Neural progenitor cell (in vitro differentiated cells): Measurements from ENCODE around the gene HBQ1. TPM values are rescaled to one million over a fixed set of nuclear protein-coding genes. Genes with fewer than 3 reads are reported as not detected.

Experiments used
- DNase-seq: peaks from one replicate; pipeline ENCODE4 v3.0.0-alpha.2; 2016; ENCODE audit warnings: low spot score
- H2AFZ ChIP-seq: fragments of 200-600 bp; sonication (generic); replicated peaks from 2 replicates; pipeline ENCODE4 v1.6.1; 2016; ENCODE audit warnings: antibody characterized with exemption
- H3F3A ChIP-seq: fragments of 200-600 bp; sonication (generic); 2 replicates; pipeline ENCODE4 v1.6.1; 2016; ENCODE audit warnings: antibody characterized with exemption, low read depth
- H3K27ac ChIP-seq: fragments of 200-600 bp; sonication (generic); 2 replicates; pipeline ENCODE4 v1.5.1; 2016; ENCODE audit warnings: mild to moderate bottlenecking
- H3K27me3 ChIP-seq: fragments of 200-600 bp; sonication (generic); 2 replicates; pipeline ENCODE4 v1.6.1; 2016; ENCODE audit warnings: mild to moderate bottlenecking, moderate library complexity
- H3K36me3 ChIP-seq: fragments of 200-600 bp; sonication (generic); 2 replicates; pipeline ENCODE4 v1.5.1; 2016
- H3K4me1 ChIP-seq: fragments of 200-600 bp; sonication (generic); 2 replicates; pipeline ENCODE4 v1.6.1; 2016; ENCODE audit warnings: mixed run types
- H3K4me2 ChIP-seq: fragments of 200-600 bp; sonication (generic); 2 replicates; pipeline ENCODE4 v1.6.1; 2016
- H3K4me3 ChIP-seq: fragments of 200-600 bp; sonication (generic); 2 replicates; pipeline ENCODE4 v1.5.1; 2016
- H3K79me2 ChIP-seq: fragments of 200-600 bp; sonication (generic); 2 replicates; pipeline ENCODE4 v1.6.1; 2016; ENCODE audit warnings: low read depth
- H3K9ac ChIP-seq: fragments of 200-600 bp; sonication (generic); 2 replicates; pipeline ENCODE4 v1.6.1; 2016
- H3K9me3 ChIP-seq: fragments of 200-600 bp; sonication (generic); 2 replicates; pipeline ENCODE4 v1.5.1; 2016; ENCODE audit warnings: low read depth
- H4K20me1 ChIP-seq: fragments of 200-600 bp; sonication (generic); 2 replicates; pipeline ENCODE4 v1.6.1; 2016; ENCODE audit warnings: low read depth
- H3K27ac Mint-ChIP-seq: 3 replicates; pipeline ENCODE4 v1.8.0; 2021; ENCODE audit warnings: mixed read lengths
- H3K27me3 Mint-ChIP-seq: 2 replicates; pipeline ENCODE4 v1.8.0; 2022; ENCODE audit warnings: low read depth, mild to moderate bottlenecking, inconsistent platforms, moderate library complexity, mixed read lengths; ENCODE audit not compliant: insufficient read depth
- H3K36me3 Mint-ChIP-seq: 3 replicates; pipeline ENCODE4 v1.8.0; 2021; ENCODE audit warnings: mixed read lengths
- H3K4me1 Mint-ChIP-seq: 3 replicates; pipeline ENCODE4 v1.8.0; 2021; ENCODE audit warnings: mixed read lengths
- H3K4me3 Mint-ChIP-seq: 3 replicates; pipeline ENCODE4 v1.8.0; 2021; ENCODE audit warnings: mild to moderate bottlenecking, moderate library complexity, mixed read lengths
- H3K9me3 Mint-ChIP-seq: 3 replicates; pipeline ENCODE4 v1.8.0; 2020; ENCODE audit warnings: mixed read lengths
- EZH2 ChIP-seq: fragments of 200-600 bp; sonication (generic); IDR thresholded peaks from 2 replicates; pipeline ENCODE4 v1.6.1; 2017; ENCODE audit warnings: antibody characterized with exemption, mild to moderate bottlenecking, moderate library complexity
- EZH2phosphoT487 ChIP-seq: fragments of 200-600 bp; sonication (generic); IDR thresholded peaks from 2 replicates; pipeline ENCODE4 v1.6.1; 2017; ENCODE audit warnings: antibody characterized with exemption
- total RNA-seq: library from RNA; depleted of rRNA; stranded (reverse); fragments of >200 nt; gene quantifications from 2 replicates; pipeline ENCODE4 v1.2.3, GENCODE V29; 2015; ENCODE audit warnings: low replicate concordance
- TF ChIP-seq, protein P1 (sequence below): fragments of 200-600 bp; sonication (generic); IDR thresholded peaks from 2 replicates; pipeline ENCODE4 v1.5.1; 2017; ENCODE audit warnings: antibody characterized with exemption, mild to moderate bottlenecking

HBQ1 gene
- total RNA-seq, 1 donor from 2014 or later = not detected

DNA sequence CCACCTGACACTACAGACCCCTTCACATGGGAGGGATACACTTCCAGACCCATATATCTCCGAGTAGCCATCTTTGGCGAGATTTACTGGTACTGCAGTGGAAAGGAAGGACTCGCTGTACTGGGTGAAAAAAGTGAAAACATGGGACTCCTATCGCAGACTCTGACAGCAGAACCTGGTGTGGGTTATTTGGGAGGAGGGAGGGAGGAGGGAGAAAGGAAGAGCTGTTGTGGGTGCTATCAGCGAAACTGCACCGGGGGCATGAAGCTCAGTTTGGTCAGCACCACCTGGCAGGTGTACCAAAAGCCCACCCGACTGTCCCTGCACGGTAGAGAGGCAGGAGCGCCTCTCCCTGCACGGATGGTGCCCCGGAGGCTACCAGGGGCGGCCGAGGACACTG lies 5.0 kb downstream of the HBQ1 start:
- Histone ChIP-seq H3K4me3 (no peak overlapping the region), H4K20me1 (peaks cover 25% of the 10 kb centered on the region), H3K4me2 (no peak overlapping the region), H3K27ac (no peak overlapping the region), H3K4me1 (no peaks in the 10 kb centered on the region), H3K9me3 (no peaks in the 10 kb centered on the region), H3K9ac (no peak overlapping the region), H3K27me3 (peaks cover 12% of the 10 kb centered on the region), H2AFZ (no peak overlapping the region), H3K36me3 (no peaks in the 10 kb centered on the region), H3F3A (peaks cover 47% of the 10 kb centered on the region), H3K79me2 (no peaks in the 10 kb centered on the region)
- no peak for DNase-seq
- no peaks in the 10 kb centered on the region for H3K9me3 Mint-ChIP-seq
- peak overlapping the region; percentile 46 for H3K27ac Mint-ChIP-seq
- TF ChIP-seq, protein P1, sequence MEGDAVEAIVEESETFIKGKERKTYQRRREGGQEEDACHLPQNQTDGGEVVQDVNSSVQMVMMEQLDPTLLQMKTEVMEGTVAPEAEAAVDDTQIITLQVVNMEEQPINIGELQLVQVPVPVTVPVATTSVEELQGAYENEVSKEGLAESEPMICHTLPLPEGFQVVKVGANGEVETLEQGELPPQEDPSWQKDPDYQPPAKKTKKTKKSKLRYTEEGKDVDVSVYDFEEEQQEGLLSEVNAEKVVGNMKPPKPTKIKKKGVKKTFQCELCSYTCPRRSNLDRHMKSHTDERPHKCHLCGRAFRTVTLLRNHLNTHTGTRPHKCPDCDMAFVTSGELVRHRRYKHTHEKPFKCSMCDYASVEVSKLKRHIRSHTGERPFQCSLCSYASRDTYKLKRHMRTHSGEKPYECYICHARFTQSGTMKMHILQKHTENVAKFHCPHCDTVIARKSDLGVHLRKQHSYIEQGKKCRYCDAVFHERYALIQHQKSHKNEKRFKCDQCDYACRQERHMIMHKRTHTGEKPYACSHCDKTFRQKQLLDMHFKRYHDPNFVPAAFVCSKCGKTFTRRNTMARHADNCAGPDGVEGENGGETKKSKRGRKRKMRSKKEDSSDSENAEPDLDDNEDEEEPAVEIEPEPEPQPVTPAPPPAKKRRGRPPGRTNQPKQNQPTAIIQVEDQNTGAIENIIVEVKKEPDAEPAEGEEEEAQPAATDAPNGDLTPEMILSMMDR = no peak
- TF ChIP-seq EZH2 (no peak), EZH2phosphoT487 (no peak)
- H3K27me3 Mint-ChIP-seq = peaks cover 8% of the 10 kb centered on the region
- no peak overlapping the region for H3K4me3 Mint-ChIP-seq
- H3K36me3 Mint-ChIP-seq = peaks cover 20% of the 10 kb centered on the region
- no peaks in the 10 kb centered on the region for H3K4me1 Mint-ChIP-seq

DNA sequence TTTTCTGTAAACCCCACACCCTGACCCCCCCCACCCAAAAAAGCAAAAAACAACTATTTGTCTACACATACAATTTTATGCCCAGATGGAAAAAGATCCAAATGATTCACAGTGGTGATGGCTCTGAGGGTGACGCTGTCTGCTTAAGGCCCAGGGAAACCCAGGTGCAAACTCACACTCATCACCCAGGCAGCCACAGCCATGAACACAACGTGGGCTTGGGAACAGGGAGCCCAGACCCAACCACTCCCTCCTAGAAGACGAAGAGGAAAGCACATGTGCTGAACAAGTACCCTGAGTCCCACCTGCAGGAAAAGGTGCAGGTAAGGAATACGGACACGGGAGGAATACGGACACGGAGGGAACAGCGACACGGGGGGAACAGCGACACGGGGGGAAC lies 5.4 kb downstream of the HBQ1 start:
- no peak overlapping the region for H3K27ac ChIP-seq
- no peaks in the 10 kb centered on the region for H3K4me1 Mint-ChIP-seq
- DNase-seq = no peak
- H3K4me2 ChIP-seq = no peak overlapping the region
- peaks cover 8% of the 10 kb centered on the region for H3K27me3 Mint-ChIP-seq
- no peaks in the 10 kb centered on the region for H3K36me3 ChIP-seq
- peaks cover 8% of the 10 kb centered on the region for H3K27me3 ChIP-seq
- no peak overlapping the region for H2AFZ ChIP-seq
- H3K36me3 Mint-ChIP-seq = peaks cover 20% of the 10 kb centered on the region
- no peaks in the 10 kb centered on the region for H3K9me3 Mint-ChIP-seq
- H3K9me3 ChIP-seq = no peaks in the 10 kb centered on the region
- H3K9ac ChIP-seq = no peak overlapping the region
- no peaks in the 10 kb centered on the region for H3K4me1 ChIP-seq
- peaks cover 44% of the 10 kb centered on the region for H3F3A ChIP-seq
- no peak overlapping the region for H3K4me3 Mint-ChIP-seq
- no peaks in the 10 kb centered on the region for H3K79me2 ChIP-seq
- peaks cover 22% of the 10 kb centered on the region for H4K20me1 ChIP-seq
- no peak overlapping the region for H3K27ac Mint-ChIP-seq
- H3K4me3 ChIP-seq = no peak overlapping the region
- TF ChIP-seq EZH2 = no peak
- TF ChIP-seq, protein P1 = no peak
- TF ChIP-seq EZH2phosphoT487 = no peak

DNA sequence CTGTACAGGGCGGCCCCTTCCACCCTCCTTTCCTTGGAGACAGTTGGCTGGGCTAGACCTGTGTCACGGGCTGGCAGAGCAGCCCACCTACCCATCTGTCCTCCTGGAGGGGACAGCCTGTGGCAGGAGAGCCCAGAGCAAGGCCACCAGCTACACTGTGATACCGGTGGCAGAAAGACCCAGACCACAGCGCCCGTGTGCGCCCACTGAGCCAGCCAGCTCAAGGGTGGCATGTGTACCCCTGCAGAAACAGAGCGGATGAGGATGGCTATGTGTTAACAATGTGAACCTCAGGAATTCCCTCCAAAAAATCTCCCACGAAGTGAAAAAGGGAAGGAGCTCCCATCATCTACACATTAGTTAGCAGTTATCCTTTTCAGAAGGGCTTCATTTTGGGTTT lies 7.1 kb downstream of the HBQ1 start:
- Histone ChIP-seq H3K9ac (no peak overlapping the region), H3K4me1 (no peaks in the 10 kb centered on the region), H3K36me3 (no peaks in the 10 kb centered on the region), H2AFZ (no peak overlapping the region), H3F3A (peaks cover 30% of the 10 kb centered on the region), H3K27me3 (no peaks in the 10 kb centered on the region), H3K27ac (no peak overlapping the region), H4K20me1 (peaks cover 10% of the 10 kb centered on the region), H3K4me3 (no peak overlapping the region), H3K4me2 (no peak overlapping the region), H3K79me2 (no peaks in the 10 kb centered on the region), H3K9me3 (no peaks in the 10 kb centered on the region)
- H3K4me1 Mint-ChIP-seq = no peaks in the 10 kb centered on the region
- H3K4me3 Mint-ChIP-seq = no peak overlapping the region
- H3K9me3 Mint-ChIP-seq = no peaks in the 10 kb centered on the region
- DNase-seq = no peak
- peaks cover 3% of the 10 kb centered on the region for H3K27me3 Mint-ChIP-seq
- H3K27ac Mint-ChIP-seq = no peak overlapping the region
- H3K36me3 Mint-ChIP-seq = peaks cover 26% of the 10 kb centered on the region
- TF ChIP-seq EZH2phosphoT487 = no peak

DNA sequence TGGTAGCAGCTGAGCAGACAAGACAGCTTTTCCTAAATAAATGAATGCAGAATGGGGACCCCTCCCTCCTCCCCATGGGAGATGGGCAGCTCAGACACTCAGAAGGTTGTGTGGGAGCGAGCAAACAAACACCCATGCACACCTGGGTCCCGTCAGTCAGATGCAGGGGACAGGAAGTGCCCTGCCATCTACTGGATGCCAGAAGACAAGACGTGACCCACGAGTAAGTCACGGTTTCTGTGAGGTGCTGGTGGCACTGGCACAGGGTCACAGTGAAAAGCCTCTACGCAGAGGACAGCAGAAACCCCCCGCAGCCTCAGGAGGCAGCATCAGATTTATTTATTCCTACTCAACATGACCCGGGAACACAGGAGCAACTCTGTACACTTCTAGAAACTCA lies 8.4 kb downstream of the HBQ1 start:
- H3K4me3 ChIP-seq = no peak overlapping the region
- H3K4me2 ChIP-seq = no peak overlapping the region
- Mint-ChIP-seq H3K27ac (no peak overlapping the region), H3K9me3 (no peaks in the 10 kb centered on the region), H3K4me1 (no peaks in the 10 kb centered on the region), H3K36me3 (peaks cover 30% of the 10 kb centered on the region), H3K4me3 (no peak overlapping the region), H3K27me3 (peaks cover 3% of the 10 kb centered on the region)
- peaks cover 22% of the 10 kb centered on the region for H4K20me1 ChIP-seq
- no peaks in the 10 kb centered on the region for H3K27me3 ChIP-seq
- H3K36me3 ChIP-seq = no peaks in the 10 kb centered on the region
- TF ChIP-seq EZH2phosphoT487 (no peak), EZH2 (no peak)
- TF ChIP-seq, protein P1 = peak; percentile 28
- no peaks in the 10 kb centered on the region for H3K4me1 ChIP-seq
- no peaks in the 10 kb centered on the region for H3K9me3 ChIP-seq
- H3F3A ChIP-seq = peaks cover 17% of the 10 kb centered on the region
- H3K9ac ChIP-seq = no peak overlapping the region
- no peak for DNase-seq
- no peak overlapping the region for H2AFZ ChIP-seq
- H3K27ac ChIP-seq = no peak overlapping the region
- H3K79me2 ChIP-seq = no peaks in the 10 kb centered on the region
